HG03097 (cell line): ENCODE data around the gene TOLLIP.
"Not testable (repeated sequence)": the region's sequence is repeated elsewhere in the genome, so short reads cannot be mapped to it uniquely, and the experiment has no call there.

Source experiments
- ATAC-seq: cut with Tn5 transposase; IDR thresholded peaks from one replicate; pipeline ENCODE4 v1.9.1; 2021; ENCODE audit not compliant: unreplicated experiment, low FRiP score

Gene TOLLIP

GRCh38 chr11:1252371-1253102, 56.9 kb downstream of the TOLLIP start:
- ATAC-seq = no peak

GRCh38 chr11:1251236-1251770, 58.1 kb downstream of the TOLLIP start:
- ATAC-seq = no peak

GRCh38 chr11:1250411-1250810, 59.0 kb downstream of the TOLLIP start:
- not testable (repeated sequence) for ATAC-seq

- ATAC-seq = not testable (repeated sequence)
These were observed 60.5 kb downstream of the TOLLIP start for GRCh38 chr11:1248951-1249350.

- not testable (repeated sequence) for ATAC-seq
These were observed 62.4 kb downstream of the TOLLIP start for GRCh38 chr11:1247026-1247425.

- not testable (repeated sequence) for ATAC-seq
These were observed 63.1 kb downstream of the TOLLIP start for GRCh38 chr11:1246301-1246700.

GRCh38 chr11:1245717-1246116, 63.7 kb downstream of the TOLLIP start:
- not testable (repeated sequence) for ATAC-seq

GRCh38 chr11:1244557-1244956, 64.9 kb downstream of the TOLLIP start:
- not testable (repeated sequence) for ATAC-seq

GRCh38 chr11:1243521-1243920, 65.9 kb downstream of the TOLLIP start:
- not testable (repeated sequence) for ATAC-seq

GRCh38 chr11:1242751-1243150, 66.7 kb downstream of the TOLLIP start:
- not testable (repeated sequence) for ATAC-seq

- no peak for ATAC-seq
These were observed 67.1 kb downstream of the TOLLIP start for GRCh38 chr11:1242289-1242688.

- ATAC-seq = no peak
These were observed 67.7 kb downstream of the TOLLIP start for GRCh38 chr11:1241706-1242105.

GRCh38 chr11:1240771-1241170, 68.7 kb downstream of the TOLLIP start:
- ATAC-seq = no peak

GRCh38 chr11:1239596-1240205, 69.7 kb downstream of the TOLLIP start:
- ATAC-seq = no peak

- no peak for ATAC-seq
These were observed 70.5 kb downstream of the TOLLIP start for GRCh38 chr11:1238767-1239595.

GRCh38 chr11:1237851-1238250, 71.6 kb downstream of the TOLLIP start:
- no peak for ATAC-seq

- ATAC-seq = no peak
These were observed 72.3 kb downstream of the TOLLIP start for GRCh38 chr11:1237128-1237580.

GRCh38 chr11:1236316-1237127, 72.9 kb downstream of the TOLLIP start:
- no peak for ATAC-seq

- ATAC-seq = no peak
These were observed 73.5 kb downstream of the TOLLIP start for GRCh38 chr11:1235901-1236315.

- no peak for ATAC-seq
These were observed 74.0 kb downstream of the TOLLIP start for GRCh38 chr11:1235306-1235900.
